Dermis microvascular lymphatic vessel endothelial cell (primary cell): ENCODE data around the gene CHAT. TPM values are rescaled to one million over a fixed set of nuclear protein-coding genes. Genes with fewer than 3 reads are reported as not detected.

ENCODE experiments used
- DNase-seq, 2 donors: peaks; one replicate each; pipeline versions ENCODE4 v3.0.0 to v3.0.0-alpha.2; 2010; ENCODE audit warnings: low read depth in 2 of 2
- total RNA-seq: library from RNA; depleted of rRNA; stranded (reverse); fragments of >200 nt; gene quantifications from 2 replicates; pipeline ENCODE4 v1.2.1, GENCODE V29; 2014

CHAT gene
- not detected in 2 replicates for total RNA-seq

- DNase-seq = no peak
Observed at GRCh38 chr10:49613882-49614241, at the start of gene CHAT. CHAT (plus strand) TSS chr10:49614037; CDS start chr10:49614190, 153 bp downstream.

GRCh38 chr10:49564461-49565009, 49.3 kb upstream of the CHAT start:
- DNase-seq = no peak

DNA sequence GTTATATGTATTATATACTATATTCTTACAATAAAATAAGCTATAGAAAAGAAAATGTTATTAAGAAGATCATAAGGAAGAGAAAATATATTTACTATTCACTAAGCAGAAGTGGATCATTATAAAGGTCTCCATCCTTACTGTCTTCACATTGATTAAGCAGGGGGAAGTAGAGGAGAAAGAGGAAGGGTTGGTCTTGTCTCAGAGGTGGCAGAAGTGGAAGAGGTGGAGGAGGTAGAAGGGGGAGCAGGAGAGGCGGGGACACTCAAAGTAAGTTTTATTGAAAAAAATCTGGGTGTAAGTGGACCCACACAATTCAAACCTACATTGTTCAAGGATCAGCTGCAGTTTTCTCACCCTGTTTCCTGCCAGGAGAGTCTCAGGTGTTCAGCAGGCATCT, 46.0 kb upstream of the CHAT start:
- no peak for DNase-seq

GRCh38 chr10:49568235-49568634, 45.6 kb upstream of the CHAT start:
- DNase-seq = no peak

DNA sequence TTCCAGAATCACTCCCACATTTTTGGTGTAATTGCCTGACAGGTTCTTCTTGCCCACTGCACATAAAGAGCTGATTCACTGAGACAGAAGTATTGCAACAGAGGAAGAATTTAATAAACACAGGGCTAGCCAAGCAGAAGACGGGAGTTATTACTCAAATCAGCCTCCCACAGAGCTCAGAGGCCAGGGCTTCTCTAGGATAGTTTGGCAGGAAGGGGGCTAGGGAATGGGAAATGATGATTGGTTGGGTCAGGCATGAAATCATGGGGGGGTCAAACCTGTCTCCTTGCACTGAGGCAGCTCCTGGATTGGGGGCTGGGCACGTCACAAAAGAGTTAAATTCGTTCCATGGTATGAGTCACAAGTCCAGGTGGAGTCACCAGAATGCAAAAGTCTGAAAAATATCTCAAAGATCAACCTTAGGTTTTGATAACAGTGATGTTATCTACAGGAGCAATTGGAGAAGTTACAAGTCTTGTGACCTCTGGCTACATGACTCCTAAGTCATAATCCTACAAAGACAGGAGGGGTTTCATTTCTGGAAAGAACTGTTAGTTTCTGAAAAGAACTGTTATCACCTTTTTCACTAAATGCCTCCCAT, 44.7 kb upstream of the CHAT start:
- DNase-seq = no peak

DNA sequence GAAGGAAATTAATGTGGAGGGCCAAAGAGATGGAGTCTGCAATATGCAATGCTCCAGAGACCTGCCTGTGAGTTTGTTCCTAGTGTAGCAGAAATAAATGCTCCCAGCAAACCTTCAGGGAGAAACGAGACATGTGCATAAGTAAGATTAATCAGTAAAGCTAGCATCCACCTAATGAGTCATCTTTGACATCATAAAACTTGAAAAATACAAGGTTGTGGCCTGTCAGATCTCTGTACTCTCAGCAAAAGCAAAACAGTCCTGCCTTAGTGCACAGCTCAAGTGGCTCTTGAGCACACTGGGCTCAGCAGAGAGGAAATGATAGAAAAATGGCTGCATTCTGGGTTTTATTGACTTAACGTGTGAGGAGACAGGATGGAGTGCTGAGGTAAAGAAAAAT, 42.4 kb upstream of the CHAT start:
- DNase-seq = no peak

- DNase-seq = no peak
Observed at GRCh38 chr10:49572594-49573114, 41.2 kb upstream of the CHAT start.

DNA sequence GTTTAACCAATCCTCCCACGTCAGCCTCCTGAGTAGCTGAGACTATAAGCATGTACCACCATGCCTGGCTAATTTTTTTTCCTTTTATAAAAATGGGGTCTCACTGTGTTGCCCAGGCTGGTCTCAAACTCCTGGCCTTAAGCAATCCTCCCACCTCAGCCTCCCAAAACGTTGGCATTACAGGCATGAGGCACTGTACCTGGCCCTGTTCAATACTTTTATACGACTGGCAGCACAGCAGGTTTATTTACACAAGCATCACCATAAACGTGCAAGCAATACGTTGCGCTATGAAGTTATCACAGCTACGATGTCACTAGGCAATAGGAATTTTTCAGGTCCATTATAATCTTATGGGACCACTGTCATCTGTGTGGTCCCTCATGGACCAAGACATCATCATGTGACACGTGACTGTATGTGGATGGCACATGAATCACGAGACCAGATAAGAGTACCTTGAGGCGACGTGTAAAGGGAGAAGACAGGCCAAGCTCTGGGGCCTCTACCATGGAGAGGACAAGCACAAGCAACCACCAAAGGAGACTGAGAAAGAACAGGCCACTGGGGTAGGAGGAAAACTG, 38.3 kb upstream of the CHAT start:
- no peak for DNase-seq

DNA sequence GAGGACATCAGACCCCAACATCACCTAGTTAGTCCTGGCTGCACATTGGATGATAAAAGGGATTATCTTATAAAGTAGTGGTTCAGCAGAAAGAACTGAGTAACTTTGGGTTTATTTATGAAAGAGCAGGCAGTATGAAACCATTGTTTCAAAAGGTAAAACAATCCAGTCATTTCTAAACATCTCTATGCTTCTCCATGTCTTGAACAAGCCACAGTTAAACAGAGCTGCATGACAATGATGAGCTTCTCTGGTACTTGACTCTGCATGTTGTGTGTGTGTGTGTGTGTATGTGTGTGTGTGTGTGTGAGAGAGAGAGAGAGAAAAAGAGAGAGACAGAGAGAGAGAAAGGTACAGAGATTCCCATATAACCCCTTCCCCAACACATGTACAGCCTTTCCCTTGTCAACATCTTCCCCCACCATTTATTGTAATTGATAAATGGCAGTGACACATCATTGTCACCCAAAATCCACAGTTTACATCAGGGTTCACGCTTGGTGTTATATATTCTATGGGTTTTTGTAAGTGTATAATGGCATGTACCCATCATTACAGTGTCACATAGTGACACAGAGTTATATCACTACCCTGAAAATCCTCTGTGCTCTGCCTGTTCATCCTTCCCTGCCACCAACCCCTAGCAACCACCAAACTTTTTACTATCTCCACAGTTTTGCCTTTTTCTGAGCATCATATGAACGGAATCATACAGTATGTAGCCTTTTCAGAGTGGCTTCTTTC, 36.5 kb upstream of the CHAT start:
- no peak for DNase-seq

- DNase-seq = no peak
Observed at GRCh38 chr10:49578392-49578791, 35.4 kb upstream of the CHAT start.

DNA sequence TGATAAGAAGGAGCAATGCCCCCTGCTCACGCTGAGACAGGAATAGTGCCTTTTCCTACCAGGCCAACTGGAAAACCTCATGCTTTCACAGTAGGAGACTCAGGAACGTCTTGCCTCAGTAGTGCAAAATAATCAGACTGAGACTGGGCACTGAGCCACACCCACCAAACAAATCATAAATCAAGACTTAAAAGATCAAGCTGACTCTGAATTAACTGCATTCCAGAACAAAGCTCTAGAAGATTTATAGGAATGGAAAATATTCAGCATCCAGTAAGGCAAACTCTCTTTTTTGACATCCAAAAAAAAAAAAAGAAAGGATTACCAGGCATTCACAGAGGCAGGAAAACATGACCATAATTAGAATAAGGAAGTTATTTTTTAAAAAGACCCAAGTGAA, 34.2 kb upstream of the CHAT start:
- no peak for DNase-seq

GRCh38 chr10:49585387-49585786, 28.4 kb upstream of the CHAT start:
- no peak for DNase-seq

DNA sequence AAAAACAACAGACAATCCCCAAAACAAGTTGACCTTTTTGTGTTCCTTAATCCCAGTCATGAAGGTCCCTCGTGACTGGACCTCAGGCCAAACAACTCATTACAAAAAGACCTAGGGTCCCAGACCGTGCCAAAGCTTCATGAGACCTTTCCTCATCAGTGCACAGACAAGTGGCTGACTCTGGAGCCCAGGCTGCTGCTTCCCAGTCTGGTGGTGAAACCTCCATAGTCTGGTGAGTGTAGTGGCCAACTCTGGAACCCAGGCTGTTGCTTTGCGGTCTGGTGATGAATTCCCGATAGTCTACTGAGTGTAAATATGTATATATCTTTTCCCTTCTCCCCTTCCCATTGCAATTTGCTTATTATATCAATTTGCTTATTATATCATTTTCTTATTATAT, 25.9 kb upstream of the CHAT start:
- no peak for DNase-seq

DNA sequence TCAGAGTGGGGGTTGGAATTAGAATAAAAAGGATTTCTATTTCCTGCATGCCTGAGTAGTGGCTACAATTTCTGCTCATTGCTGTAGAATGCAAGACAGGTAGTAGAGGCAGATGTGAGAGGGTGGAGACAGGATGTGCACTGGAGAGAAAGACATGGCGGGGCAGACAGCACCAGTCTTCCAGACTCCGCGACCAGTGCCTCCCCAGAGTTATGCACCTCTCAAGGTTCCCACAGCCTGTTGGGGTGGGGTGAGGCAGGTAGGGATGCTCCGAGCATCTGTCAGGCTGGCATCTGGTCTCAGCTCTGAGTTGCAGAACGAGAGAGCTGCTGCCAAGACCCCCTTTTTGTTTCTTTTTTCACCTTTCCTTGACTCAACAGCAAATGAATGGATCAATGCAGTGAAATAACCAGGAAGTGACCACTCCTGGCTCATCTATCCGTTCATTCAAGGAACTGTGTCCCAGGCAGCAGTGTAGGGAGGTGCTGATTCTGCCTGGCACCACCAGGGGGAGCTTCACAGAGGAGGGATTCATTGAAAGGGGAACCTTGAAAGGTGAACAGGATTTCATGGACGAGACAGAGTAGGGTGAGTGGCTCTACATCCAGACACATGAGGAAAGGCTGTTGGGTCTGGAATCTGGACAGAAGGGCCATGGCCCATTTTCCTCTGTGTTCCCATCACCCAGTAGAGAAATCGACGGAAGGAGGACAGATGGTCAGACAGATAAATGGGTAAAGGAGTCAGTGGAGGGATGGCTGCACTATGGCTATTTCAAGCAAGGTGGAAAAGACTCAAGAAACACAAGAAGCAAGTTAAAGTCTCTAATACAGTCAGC, 20.9 kb upstream of the CHAT start:
- DNase-seq = peak; percentile 22 to 56

DNA sequence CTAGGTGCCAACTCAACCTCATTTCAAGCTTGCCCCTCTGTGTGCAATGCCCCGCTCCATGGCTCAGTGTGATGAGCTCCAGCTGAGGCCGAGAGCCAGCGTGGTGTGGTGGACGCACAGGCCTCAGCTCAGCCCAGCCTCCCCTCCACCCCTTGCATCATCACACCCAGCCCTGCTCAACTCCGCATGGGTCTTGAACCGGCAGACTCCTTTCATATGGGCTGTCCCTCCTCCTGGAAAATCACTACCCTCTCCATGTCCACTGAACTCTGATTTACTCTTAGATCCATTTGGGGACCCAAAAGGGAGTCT, 20.3 kb upstream of the CHAT start:
- DNase-seq = no peak

DNA sequence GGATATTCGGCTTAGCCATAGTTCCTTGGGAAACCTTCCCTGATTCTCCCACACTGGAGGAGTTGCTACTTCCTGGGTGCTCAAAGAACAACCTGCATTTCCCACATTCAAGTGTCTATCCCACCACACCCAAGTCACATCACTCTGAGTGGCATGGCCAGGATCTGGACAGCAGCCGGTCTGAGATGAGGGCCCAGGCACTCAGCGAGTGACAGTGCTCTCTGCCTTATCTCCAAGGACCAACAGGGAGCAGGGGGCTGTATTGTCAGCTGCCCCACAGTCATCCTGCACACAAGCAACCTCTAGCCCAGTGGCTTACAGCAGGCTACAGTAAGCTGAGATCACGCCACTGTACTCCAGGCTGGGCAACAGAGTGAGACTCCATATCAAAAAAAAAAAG, 19.8 kb upstream of the CHAT start:
- DNase-seq = no peak

GRCh38 chr10:49594594-49594993, 19.2 kb upstream of the CHAT start:
- DNase-seq = peak; percentile 47 to 71

- no peak for DNase-seq
Observed at GRCh38 chr10:49595003-49595712, 18.7 kb upstream of the CHAT start.

DNA sequence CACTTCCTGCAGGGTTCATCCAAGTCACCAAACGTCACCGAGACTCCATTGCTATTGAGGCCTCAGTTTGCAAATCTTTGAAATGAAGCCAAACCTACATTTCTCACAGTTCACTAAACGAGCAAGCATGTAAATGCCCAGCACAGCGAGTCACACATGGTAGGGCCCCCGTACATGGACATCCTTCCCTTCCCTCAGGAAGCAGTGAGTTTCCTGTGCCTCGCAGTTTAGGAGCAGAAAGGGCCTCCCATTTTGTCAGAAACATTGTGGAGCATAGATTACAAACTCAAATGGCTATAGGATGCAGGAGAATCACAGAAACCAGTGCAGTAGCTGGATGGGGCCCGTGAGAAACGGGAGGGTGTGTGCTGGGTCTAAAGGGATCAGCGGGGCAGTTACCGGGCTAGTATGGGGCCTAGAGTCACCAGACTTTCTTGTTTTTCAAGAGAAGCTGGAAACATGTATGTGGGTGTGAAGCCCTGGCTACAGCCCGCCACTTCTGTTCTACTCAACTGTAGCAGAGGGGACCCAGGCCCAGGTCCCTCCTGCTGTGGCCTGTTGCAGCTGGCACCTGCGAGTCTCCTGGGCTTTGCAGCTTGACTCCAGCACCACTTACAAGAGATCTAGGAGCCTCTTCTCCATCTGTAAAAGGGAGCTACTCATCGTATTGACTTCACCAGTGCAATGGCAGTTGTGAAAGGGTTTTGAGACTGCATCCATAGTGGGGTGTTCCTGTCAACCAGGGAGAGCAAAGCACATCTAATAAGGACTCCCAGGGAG, 17.9 kb upstream of the CHAT start:
- no peak for DNase-seq

GRCh38 chr10:49596493-49596809, 17.4 kb upstream of the CHAT start:
- no peak for DNase-seq

DNA sequence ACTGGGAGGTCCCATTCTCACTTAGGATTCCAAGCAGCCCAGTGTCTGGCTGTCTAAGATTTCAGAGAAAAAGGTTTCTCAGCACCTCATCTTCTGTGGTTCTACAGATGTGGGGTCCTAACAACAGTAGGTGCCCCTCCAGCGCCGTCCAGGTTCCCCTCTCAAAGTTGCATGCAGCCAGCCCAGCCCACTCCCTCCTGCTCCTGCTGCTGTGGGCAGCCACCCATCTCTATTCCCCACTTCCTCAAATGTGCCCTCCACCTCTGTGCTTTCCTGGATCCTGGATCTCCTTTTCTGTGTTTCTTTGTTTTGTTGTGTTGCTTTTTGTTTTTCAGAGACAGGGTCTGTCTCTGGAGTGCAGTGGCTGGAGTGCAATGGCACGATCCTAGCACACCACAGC, 17.0 kb upstream of the CHAT start:
- DNase-seq = no peak
